GM19328 (cell line): ENCODE measurements around the gene TSPEAR.

Experiments
- ATAC-seq: cut with Tn5 transposase; IDR thresholded peaks from one replicate; pipeline ENCODE4 v1.9.1; 2021; ENCODE audit warnings: mild to moderate bottlenecking, moderate library complexity; ENCODE audit not compliant: unreplicated experiment

TSPEAR gene

GRCh38 chr21:44478124-44478800 lies 233.1 kb downstream of the TSPEAR start:
- no peak for ATAC-seq

- ATAC-seq: no peak
Observed at GRCh38 chr21:44477712-44478111, 233.7 kb downstream of the TSPEAR start.

GRCh38 chr21:44477131-44477530 lies 234.2 kb downstream of the TSPEAR start:
- no peak for ATAC-seq

GRCh38 chr21:44475266-44475845 lies 236.0 kb downstream of the TSPEAR start:
- ATAC-seq: no peak

- no peak for ATAC-seq
Observed at GRCh38 chr21:44473915-44474555, 237.3 kb downstream of the TSPEAR start.

GRCh38 chr21:44471996-44472395 lies 239.4 kb downstream of the TSPEAR start:
- no peak for ATAC-seq

GRCh38 chr21:44471341-44471740 lies 240.0 kb downstream of the TSPEAR start:
- ATAC-seq: no peak

GRCh38 chr21:44467859-44468195 lies 243.5 kb downstream of the TSPEAR start:
- no peak for ATAC-seq

GRCh38 chr21:44466996-44467858 lies 244.1 kb downstream of the TSPEAR start:
- ATAC-seq: no peak

GRCh38 chr21:44466351-44466954 lies 244.9 kb downstream of the TSPEAR start:
- ATAC-seq: no peak

- ATAC-seq: no peak
Observed at GRCh38 chr21:44464351-44464750, 247.0 kb downstream of the TSPEAR start.

- no peak for ATAC-seq
Observed at GRCh38 chr21:44463724-44464123, 247.6 kb downstream of the TSPEAR start.

GRCh38 chr21:44462834-44463200 lies 248.6 kb downstream of the TSPEAR start:
- ATAC-seq: no peak

GRCh38 chr21:44462086-44462833 lies 249.1 kb downstream of the TSPEAR start:
- no peak for ATAC-seq

- no peak for ATAC-seq
Observed at GRCh38 chr21:44461464-44462001, 249.8 kb downstream of the TSPEAR start.

- ATAC-seq: no peak
Observed at GRCh38 chr21:44461005-44461404, 250.4 kb downstream of the TSPEAR start.

GRCh38 chr21:44460441-44460755 lies 251.0 kb downstream of the TSPEAR start:
- ATAC-seq: no peak

GRCh38 chr21:44459712-44460440 lies 251.5 kb downstream of the TSPEAR start:
- no peak for ATAC-seq

GRCh38 chr21:44458971-44459711 lies 252.2 kb downstream of the TSPEAR start:
- no peak for ATAC-seq
